Measurements from ENCODE around the gene PARD6B.
"Not testable (repeated sequence)": the region's sequence is repeated elsewhere in the genome, so short reads cannot be mapped to it uniquely, and the experiment has no call there.

PARD6B gene

GRCh38 chr20:50694379-50695134 lies 36.8 kb upstream of the PARD6B start:
- DNase-seq (ENCODE audit: extremely low spot score): no peak
- TF ChIP-seq CTCF (IDR thresholded peaks at IDR 0.05; ENCODE audit: control extremely low read depth, extremely low read depth, low read depth, missing control alignments): no peak
- CTCF ChIA-PET: interaction anchor here (1.8 kb wide), 1 partner anchor 35 kb away, joined by 4 read pairs; no protein-coding TSS in a partner anchor
- POLR2A ChIA-PET: no interaction called here

- ChIA-PET CTCF (interaction anchor here (1.8 kb wide), 1 partner anchor 36 kb away, joined by 4 read pairs; no protein-coding TSS in a partner anchor), POLR2A (no interaction called here)
- no peak for DNase-seq (ENCODE audit: extremely low spot score)
- no peak for TF ChIP-seq CTCF (IDR thresholded peaks at IDR 0.05; ENCODE audit: control extremely low read depth, extremely low read depth, low read depth, missing control alignments)
These were observed 36.1 kb upstream of the PARD6B start for GRCh38 chr20:50695135-50695872.

GRCh38 chr20:50698255-50698654 lies 33.1 kb upstream of the PARD6B start:
- CTCF ChIA-PET; POLR2A ChIA-PET; DNase-seq (ENCODE audit: extremely low spot score): not testable (repeated sequence)

- ChIA-PET CTCF (no interaction called here), POLR2A (no interaction called here)
- no peak for TF ChIP-seq CTCF (IDR thresholded peaks at IDR 0.05; ENCODE audit: control extremely low read depth, extremely low read depth, low read depth, missing control alignments)
These were observed 31.7 kb upstream of the PARD6B start for GRCh38 chr20:50699688-50700087.

GRCh38 chr20:50701041-50701963 lies 30.1 kb upstream of the PARD6B start:
- POLR2A ChIA-PET: no interaction called here
- TF ChIP-seq CTCF (IDR thresholded peaks at IDR 0.05; ENCODE audit: control extremely low read depth, extremely low read depth, low read depth, missing control alignments): no peak
- no peak for DNase-seq (ENCODE audit: extremely low spot score)
- CTCF ChIA-PET: no interaction called here

More at GRCh38 chr20:50699688-50700087, 31.7 kb upstream of the PARD6B start:
- no peak for DNase-seq (ENCODE audit: extremely low spot score)

- CTCF ChIA-PET; POLR2A ChIA-PET; DNase-seq (ENCODE audit: extremely low spot score): not testable (repeated sequence)
These were observed 27.5 kb upstream of the PARD6B start for GRCh38 chr20:50703651-50704438.

GRCh38 chr20:50704514-50704913 lies 26.9 kb upstream of the PARD6B start:
- no peak for DNase-seq (ENCODE audit: extremely low spot score)
- no peak for TF ChIP-seq CTCF (IDR thresholded peaks at IDR 0.05; ENCODE audit: control extremely low read depth, extremely low read depth, low read depth, missing control alignments)
- POLR2A ChIA-PET: no interaction called here
- CTCF ChIA-PET: no interaction called here
